Islet precursor cell (in vitro differentiated cells): ENCODE measurements around the gene TSPAN11.
A peak's percentile ranks its signal among the peaks of the same experiment; 100 is the strongest.
"Not testable (repeated sequence)": the region's sequence is repeated elsewhere in the genome, so short reads cannot be mapped to it uniquely, and the experiment has no call there.

Experiments
- DNase-seq: peaks from one replicate; pipeline ENCODE4 v3.0.0-alpha.2; 2018

TSPAN11 gene

GRCh38 chr12:30926243-30927221, at the start of gene TSPAN11:
Gene TSPAN11 (plus strand): TSS chr12:30926748. CDS start chr12:30953992, 27,244 bp downstream.
- DNase-seq, result peak; percentile 83

GRCh38 chr12:30877105-30877875, 49.3 kb upstream of the TSPAN11 start:
- peak; percentile 50 for DNase-seq

DNA sequence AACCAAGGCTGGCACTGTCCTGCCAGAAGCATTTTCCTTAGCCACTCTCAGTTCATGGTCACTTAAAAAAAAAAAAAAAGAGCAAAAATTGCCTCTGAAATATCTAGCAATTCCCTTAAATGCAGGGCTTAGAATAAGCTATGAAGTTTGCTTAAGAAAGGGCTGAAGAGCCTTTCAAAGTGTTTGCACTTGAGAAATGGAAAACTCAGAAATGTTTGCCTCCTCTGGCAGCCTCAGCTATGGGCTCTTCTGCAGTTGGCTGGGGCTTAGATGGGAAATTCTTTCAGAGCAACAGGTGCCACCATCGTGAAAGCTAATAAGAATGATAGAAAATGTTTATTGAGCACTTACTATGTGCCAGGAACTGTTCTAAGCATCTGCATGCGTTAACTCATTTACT, 48.5 kb upstream of the TSPAN11 start:
- DNase-seq, result peak; percentile 12

DNA sequence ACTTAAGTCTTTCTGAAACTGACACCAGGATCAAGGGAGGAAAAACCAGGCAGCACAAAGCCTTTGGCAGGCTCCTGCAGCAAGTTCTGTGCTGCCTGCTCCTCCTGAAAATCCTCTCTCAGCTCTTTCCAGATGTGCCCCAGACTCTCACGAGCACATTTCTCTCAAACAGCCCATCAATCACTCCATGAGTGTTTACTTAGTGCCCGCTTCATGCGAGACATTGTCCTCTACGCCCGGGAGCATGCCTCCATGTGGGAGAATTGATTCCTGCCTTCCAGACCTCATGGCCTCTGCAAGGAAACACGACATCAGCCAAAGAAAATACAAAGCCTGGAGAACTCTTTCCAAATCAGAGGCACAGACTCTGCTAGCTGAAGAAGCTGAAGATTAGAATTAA, 46.5 kb upstream of the TSPAN11 start:
- no peak for DNase-seq

- DNase-seq, result no peak
Observed at GRCh38 chr12:30880813-30881212, 45.7 kb upstream of the TSPAN11 start.

- no peak for DNase-seq
Observed at GRCh38 chr12:30882706-30883105, 43.8 kb upstream of the TSPAN11 start.

- DNase-seq, result no peak
Observed at GRCh38 chr12:30884799-30885198, 41.7 kb upstream of the TSPAN11 start.

GRCh38 chr12:30885321-30885720, 41.2 kb upstream of the TSPAN11 start:
- no peak for DNase-seq

DNA sequence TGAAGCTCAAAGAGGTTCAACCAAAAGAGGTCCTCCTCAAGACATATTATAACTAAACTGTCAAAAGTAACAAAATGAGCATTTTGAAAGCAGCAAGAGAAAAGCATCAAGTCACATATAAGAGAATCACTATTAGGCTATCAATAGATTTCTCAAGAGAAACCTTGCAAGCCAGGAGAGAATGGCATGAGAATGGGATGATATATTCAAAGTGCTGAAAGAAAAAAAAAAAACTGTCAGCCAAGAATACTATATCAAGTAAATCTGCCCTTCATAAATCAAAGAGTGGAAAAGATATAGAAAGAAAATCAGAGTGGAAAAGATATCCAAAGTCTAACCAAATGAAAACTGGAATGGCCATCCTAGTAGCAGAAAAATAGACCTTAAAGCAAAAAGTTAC, 39.3 kb upstream of the TSPAN11 start:
- DNase-seq, result no peak

GRCh38 chr12:30888241-30888640, 38.3 kb upstream of the TSPAN11 start:
- no peak for DNase-seq

- DNase-seq, result not testable (repeated sequence)
Observed at GRCh38 chr12:30894531-30894930, 32.0 kb upstream of the TSPAN11 start.

DNA sequence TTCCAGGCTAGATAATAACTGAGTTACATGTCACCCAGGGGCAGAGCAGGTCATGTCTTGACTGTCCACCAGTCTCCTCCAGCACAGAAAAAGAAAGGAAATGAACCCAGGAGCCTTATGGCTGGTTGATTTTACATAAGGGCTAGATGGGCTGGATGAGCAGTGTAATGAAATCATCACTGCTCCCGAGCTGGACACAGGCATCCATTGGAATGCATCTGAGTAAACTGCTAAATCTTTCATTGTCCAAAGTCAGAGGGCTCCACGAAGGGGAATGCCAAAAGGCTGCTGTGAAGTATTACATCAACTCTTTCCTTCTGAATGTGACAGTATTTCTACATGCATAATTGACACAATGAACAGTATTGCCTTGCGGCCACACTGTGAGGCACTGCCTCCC, 30.1 kb upstream of the TSPAN11 start:
- peak; percentile 34 for DNase-seq

DNA sequence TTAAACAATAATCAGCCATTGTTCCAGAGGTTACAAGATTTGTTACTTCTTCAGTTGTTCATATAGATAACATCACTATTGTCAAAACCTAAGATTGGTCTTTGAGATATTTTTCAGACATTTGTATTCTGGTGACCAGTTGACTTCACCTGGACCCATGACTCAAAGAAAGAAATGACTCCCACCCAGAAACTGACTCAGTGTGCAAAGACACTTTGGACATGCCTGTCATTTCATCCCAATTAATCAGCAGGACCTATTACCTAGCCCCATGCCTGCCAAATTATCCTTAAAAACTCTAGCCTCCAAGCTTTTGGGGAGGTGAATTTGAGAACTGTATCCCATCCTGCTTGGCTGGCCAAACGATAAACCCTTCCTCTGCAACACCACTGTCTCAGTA, 27.7 kb upstream of the TSPAN11 start:
- no peak for DNase-seq

DNA sequence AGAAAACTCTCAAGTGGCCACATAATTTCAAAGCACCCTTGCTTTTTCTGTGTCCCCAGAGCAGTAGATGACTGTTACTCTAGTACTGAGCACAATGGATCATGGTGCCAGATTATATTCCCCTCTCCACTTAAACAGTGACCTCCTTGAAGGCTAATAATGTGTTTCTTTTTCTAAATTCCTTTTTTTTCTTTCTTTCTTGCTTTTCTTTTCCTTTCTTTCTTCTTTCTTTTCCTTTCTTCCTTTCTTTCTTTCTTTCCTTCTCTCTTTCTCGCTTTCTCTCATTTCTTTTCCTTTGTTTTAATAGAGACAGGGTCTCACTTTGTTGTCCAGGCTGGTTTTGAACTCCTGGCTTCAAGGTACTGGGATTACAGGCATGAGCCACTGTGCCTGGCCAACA, 26.2 kb upstream of the TSPAN11 start:
- no peak for DNase-seq

GRCh38 chr12:30902001-30902400, 24.5 kb upstream of the TSPAN11 start:
- DNase-seq, result no peak

DNA sequence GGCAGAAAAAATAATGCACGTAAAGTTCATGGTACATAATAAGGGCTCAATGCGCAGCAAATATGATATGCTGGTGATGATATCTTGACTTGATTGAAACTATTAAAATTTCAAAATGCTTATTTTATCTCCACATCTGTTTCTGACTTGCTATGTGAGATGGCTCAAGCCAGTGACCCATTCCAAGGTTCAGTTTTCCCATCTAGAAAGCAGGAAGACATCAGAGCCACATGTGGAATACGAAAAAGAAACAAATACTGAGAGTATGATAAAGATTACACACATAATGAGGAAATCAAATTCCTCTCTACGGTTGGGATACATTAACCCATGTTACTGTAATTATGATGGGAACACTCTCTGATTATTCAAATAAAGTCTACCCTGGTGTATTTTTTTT, 24.0 kb upstream of the TSPAN11 start:
- DNase-seq, result no peak

DNA sequence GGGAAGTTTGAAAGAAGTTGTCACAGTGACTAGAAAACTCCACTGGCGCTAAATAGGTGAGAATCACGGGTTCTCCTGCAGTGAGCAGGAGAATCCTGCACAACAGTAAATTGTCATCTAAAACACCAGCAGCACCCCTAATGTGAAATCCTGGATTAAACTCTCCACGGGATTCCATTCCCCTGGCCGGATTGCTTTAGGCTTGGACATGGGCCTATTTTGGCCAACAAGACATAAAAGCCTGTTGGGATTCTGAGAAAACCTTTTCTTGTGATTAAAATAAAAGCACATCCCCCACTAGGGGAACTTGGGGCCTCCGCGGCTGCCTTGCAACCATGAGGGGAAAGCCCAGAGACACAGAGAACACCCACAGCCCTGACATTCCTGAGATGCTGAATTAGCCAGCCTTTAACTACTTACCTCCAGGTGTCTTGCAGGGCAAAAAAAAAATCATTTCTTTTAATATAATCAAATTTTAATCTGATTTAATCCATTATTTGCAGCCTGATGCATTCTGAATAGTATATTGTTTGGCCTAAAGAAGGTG, 21.0 kb upstream of the TSPAN11 start:
- no peak for DNase-seq

DNA sequence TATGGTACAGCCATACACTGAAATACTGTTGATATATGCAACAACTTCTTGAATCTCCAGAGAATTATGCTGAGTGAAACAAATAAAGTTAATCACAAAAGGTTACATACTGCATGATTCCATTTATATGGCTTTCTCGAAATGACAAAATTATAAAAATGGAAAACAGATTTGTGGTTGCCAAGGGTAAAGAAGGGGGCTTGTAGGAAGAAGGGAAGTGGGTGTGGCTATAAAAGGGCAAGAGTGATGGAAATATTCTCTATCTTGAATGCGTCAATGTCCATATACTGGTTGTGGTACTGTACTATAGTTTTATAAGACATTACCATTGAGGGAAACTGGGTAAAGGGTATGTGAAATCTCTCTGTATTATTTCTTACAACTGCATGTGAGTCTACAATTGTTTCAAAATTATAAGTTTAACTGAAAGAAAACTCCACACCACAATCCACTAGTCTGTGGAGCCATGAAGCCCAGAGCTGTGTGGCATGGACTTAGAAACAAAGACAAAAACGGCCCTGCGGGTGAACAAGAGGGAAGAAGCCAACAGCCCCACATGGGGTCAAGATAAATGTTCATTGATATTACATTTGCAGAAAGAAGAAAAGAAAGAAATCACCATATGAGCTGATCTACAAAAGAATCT, 18.3 kb upstream of the TSPAN11 start:
- DNase-seq, result no peak

DNA sequence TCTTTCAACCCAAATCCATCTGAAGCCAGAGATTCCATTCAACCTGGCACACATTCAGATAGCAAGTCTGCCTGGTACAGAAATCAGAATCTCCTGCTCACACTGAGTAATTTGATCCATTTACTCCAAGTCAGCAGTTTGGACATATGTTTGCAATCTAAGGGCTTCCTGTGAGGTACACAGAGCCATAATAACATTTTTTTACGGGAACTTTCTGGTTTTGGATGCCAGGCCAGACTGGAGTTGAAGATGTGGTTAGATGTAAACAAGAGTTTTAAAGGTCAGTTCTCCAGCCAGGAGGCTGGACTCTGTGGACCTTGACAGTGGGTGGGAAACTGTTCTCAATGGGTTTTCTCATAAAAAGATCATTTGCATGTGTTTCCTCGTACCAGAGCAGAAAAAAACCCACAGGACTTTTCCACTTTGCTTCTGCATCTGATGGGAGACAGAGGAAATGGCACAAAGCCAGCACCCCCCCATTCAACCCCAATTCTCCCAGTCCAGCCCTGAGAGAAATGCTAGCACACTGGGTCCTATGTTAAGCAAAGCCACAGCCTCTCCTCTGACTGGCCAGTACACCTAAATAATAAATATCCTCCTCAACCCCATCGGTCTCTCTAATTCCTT, 17.7 kb upstream of the TSPAN11 start:
- DNase-seq, result peak; percentile 45

DNA sequence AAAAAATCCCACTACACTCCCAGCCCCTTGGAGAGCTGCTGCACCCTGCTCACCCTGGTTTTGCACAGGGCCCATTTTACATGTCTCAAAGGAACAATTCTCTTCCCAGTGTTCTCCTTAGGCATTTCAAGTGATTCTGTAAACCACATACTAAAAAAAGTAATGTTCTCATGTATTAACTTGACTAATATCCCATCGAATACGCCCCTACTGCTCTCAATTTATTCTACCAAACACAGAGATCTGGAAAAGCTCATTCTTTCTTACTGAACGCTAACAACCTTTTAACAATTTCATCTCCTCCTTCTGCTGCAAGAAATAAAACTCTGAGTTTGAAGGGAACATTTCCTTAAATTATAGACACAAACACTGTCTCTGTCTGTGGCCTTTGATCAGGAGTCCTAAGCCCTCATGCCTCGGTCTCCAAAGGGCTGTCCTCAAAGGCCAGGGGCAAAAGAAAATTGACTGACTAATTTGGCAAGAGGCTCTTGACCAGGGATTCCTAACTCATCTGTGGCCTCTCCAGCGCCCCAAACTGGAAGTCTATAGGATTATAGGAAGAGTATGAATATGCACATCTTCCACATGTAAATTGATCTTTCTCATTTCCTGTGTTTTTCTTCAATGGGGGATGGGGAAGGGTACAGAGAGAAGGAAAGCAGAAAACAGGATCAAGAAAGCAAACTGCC, 17.1 kb upstream of the TSPAN11 start:
- DNase-seq, result peak; percentile 37

DNA sequence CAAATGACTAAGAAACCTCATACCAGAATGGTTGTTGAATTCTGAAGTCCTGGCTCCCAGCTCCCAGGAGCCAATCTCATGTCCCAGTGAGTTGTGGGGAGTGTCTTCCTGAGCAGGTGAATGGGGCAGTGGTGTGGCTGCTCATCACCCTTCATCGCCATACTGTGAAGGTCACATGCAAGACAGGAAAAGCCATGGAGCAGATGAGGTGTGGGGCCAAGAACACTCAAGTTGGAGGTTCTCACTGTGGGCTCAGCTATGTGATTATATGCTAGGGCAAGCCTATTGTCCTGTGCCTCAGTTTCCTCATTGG, 16.6 kb upstream of the TSPAN11 start:
- peak; percentile 51 for DNase-seq

- DNase-seq, result peak; percentile 22
Observed at GRCh38 chr12:30911207-30911606, 15.3 kb upstream of the TSPAN11 start.
